IMR-90 (cell line): ENCODE data around the gene KAT6B. TPM values are rescaled to one million over a fixed set of nuclear protein-coding genes. Genes with fewer than 3 reads are reported as not detected.

Experiments
- ATAC-seq: fragments of 200-7000 bp; cut with Tn5 transposase; 2 replicates; pipeline ENCODE4 v1.9.1; 2020; ENCODE audit warnings: low read depth, mild to moderate bottlenecking, moderate library complexity
- BruUV-seq: library from RNA; stranded (reverse); fragments of 400-500 nt; replicated peaks from 2 replicates; lab custom pipeline; 2021; lab: Mats Ljungman, UMichigan
- CTCF ChIA-PET: fragments of 300-600 bp; formaldehyde crosslinking; extraction: SDS; loops from one replicate; lab custom pipeline; 2021; ENCODE audit warnings: antibody characterized with exemption; lab: Yijun Ruan, JAX
- POLR2A ChIA-PET: fragments of 300-600 bp; sonication (Branson Sonifier 250); formaldehyde crosslinking; loops from one replicate; lab custom pipeline; 2022; ENCODE audit warnings: antibody characterized with exemption; ENCODE audit not compliant: unreplicated experiment; lab: Charles Lee
- DNase-seq: peaks from one replicate; pipeline ENCODE4 v3.0.0; 2013
- H2AFZ ChIP-seq: replicated peaks from 2 replicates; pipeline ENCODE3; 2013; ENCODE audit warnings: low read length, mild to moderate bottlenecking; ENCODE audit not compliant: poor library complexity
- H2AK5ac ChIP-seq: 2 replicates; pipeline ENCODE4 v1.6.1; 2013; ENCODE audit warnings: low read depth, low read length, inconsistent platforms
- H2AK9ac ChIP-seq: replicated peaks from 2 replicates; pipeline ENCODE3; 2013; ENCODE audit warnings: mild to moderate bottlenecking, low read depth, low read length, moderate library complexity; ENCODE audit not compliant: poor library complexity
- H2BK120ac ChIP-seq: 2 replicates; pipeline ENCODE4 v1.6.1; 2013; ENCODE audit warnings: low read depth, low read length, inconsistent platforms
- H2BK15ac ChIP-seq: 3 replicates; pipeline ENCODE4 v1.6.1; 2013; ENCODE audit warnings: low read depth, low read length, inconsistent platforms
- H2BK20ac ChIP-seq: 2 replicates; pipeline ENCODE4 v1.6.1; 2013; ENCODE audit warnings: low read depth, mild to moderate bottlenecking, inconsistent platforms, low read length, moderate library complexity
- H2BK5ac ChIP-seq: 2 replicates; pipeline ENCODE4 v1.6.1; 2013; ENCODE audit warnings: mild to moderate bottlenecking, low read depth, low read length, inconsistent platforms; ENCODE audit not compliant: poor library complexity, severe bottlenecking
- H3K14ac ChIP-seq: replicated peaks from 2 replicates; pipeline ENCODE4 v1.6.1; 2013; ENCODE audit warnings: low read depth, low read length, inconsistent platforms
- H3K18ac ChIP-seq: 2 replicates; pipeline ENCODE4 v1.6.1; 2013; ENCODE audit warnings: low read depth, low read length, control low read depth
- H3K23ac ChIP-seq: 2 replicates; pipeline ENCODE4 v1.6.1; 2013; ENCODE audit warnings: low read depth, low read length, inconsistent platforms
- H3K27ac ChIP-seq: 2 replicates; pipeline ENCODE4 v1.5.1; 2013; ENCODE audit warnings: mild to moderate bottlenecking, control low read depth, low read length; ENCODE audit not compliant: insufficient read depth
- H3K27me3 ChIP-seq: 2 replicates; pipeline ENCODE4 v1.6.1; 2013; ENCODE audit warnings: low read length; ENCODE audit not compliant: control insufficient read depth, insufficient read depth
- H3K36me3 ChIP-seq: 2 replicates; pipeline ENCODE4 v1.6.1; 2013; ENCODE audit warnings: low read length, mixed read lengths; ENCODE audit not compliant: control insufficient read depth, insufficient read depth
- H3K4ac ChIP-seq: 2 replicates; pipeline ENCODE4 v1.6.1; 2013; ENCODE audit warnings: low read depth, low read length, inconsistent platforms
- H3K4me1 ChIP-seq: 2 replicates; pipeline ENCODE4 v1.6.1; 2013; ENCODE audit warnings: low read length, mixed read lengths; ENCODE audit not compliant: control insufficient read depth, insufficient read depth
- H3K4me2 ChIP-seq: 2 replicates; pipeline ENCODE4 v1.6.1; 2013; ENCODE audit warnings: low read depth, mild to moderate bottlenecking, control low read depth, low read length, moderate library complexity
- H3K4me3 ChIP-seq: 2 replicates; pipeline ENCODE4 v1.5.1; 2013; ENCODE audit warnings: low read depth, mild to moderate bottlenecking, control low read depth, low read length, moderate library complexity; ENCODE audit not compliant: insufficient read depth
- H3K56ac ChIP-seq: 2 replicates; pipeline ENCODE4 v1.6.1; 2013; ENCODE audit warnings: low read length, inconsistent platforms; ENCODE audit not compliant: insufficient read depth; ENCODE audit errors: extremely low read depth
- H3K79me1 ChIP-seq, 2 experiments: 2 replicates each; pipeline ENCODE4 v1.6.1; 2013; ENCODE audit warnings: low read length in 2 of 2, inconsistent platforms in 1 of 2, low read depth in 1 of 2
- H3K9ac ChIP-seq: 2 replicates; pipeline ENCODE4 v1.6.1; 2013; ENCODE audit warnings: low read depth, low read length, control low read depth
- H3K9me1 ChIP-seq: 2 replicates; pipeline ENCODE4 v1.6.1; 2013; ENCODE audit warnings: low read length, inconsistent platforms; ENCODE audit not compliant: insufficient read depth
- H3K9me3 ChIP-seq: 2 replicates; pipeline ENCODE4 v1.6.1; 2013; ENCODE audit warnings: low read length; ENCODE audit not compliant: control insufficient read depth, insufficient read depth
- H4K20me1 ChIP-seq: 2 replicates; pipeline ENCODE4 v1.6.1; 2013; ENCODE audit warnings: low read length, inconsistent platforms; ENCODE audit not compliant: insufficient read depth
- H4K5ac ChIP-seq: 2 replicates; pipeline ENCODE4 v1.6.1; 2013; ENCODE audit warnings: mild to moderate bottlenecking, low read depth, low read length, control low read depth
- H4K8ac ChIP-seq, 2 experiments: 2 replicates each; pipeline ENCODE4 v1.6.1; 2013; ENCODE audit warnings: low read depth in 2 of 2, low read length in 2 of 2, control low read depth in 1 of 2, inconsistent platforms in 1 of 2
- H4K91ac ChIP-seq: 2 replicates; pipeline ENCODE4 v1.6.1; 2013; ENCODE audit warnings: low read depth, low read length, inconsistent platforms; ENCODE audit not compliant: insufficient read depth
- SMC3 ChIP-seq: fragments of 150-350 bp; IDR thresholded peaks from 2 replicates; pipeline ENCODE4 v1.6.1; 2016; ENCODE audit warnings: low read depth, mild to moderate bottlenecking, antibody characterized with exemption, low read length, moderate library complexity
- WGBS, 2 experiments: methylation state at CpG; one replicate each; pipeline versions ENCODE4 v1.1.5 to v1.1.7; 2013; ENCODE audit warnings: missing lambda C conversion rate in 2 of 2; ENCODE audit not compliant: insufficient read length in 1 of 2; ENCODE audit errors: extremely low coverage in 2 of 2; 5-methylcytosine and 5-hydroxymethylcytosine counted together
- dilution Hi-C: fragments of 300-500 bp; cut with HindIII; formaldehyde crosslinking; loops from one replicate; pipeline ENCODE4 v1.14.3; 2018; ENCODE audit warnings: low sequenced_read_pairs; ENCODE audit not compliant: unreplicated experiment
- in situ Hi-C: fragments of 300-500 bp; cut with MboI; formaldehyde crosslinking; loops from 3 replicates; pipeline ENCODE4 v1.14.3; 2019; ENCODE audit warnings: low sequenced_read_pairs, inconsistent platforms, mixed read lengths
- intact Hi-C: fragments of 100-400 bp; cut with micrococcal nuclease; formaldehyde crosslinking; loops from 2 replicates; pipeline ENCODE4 v1.10.0; 2022
- polyA plus RNA-seq, 3 experiments: library from polyadenylated mRNA; depleted of rRNA; stranded (reverse); fragments of >200 nt; gene quantifications; 2 replicates each; pipeline ENCODE4 v1.2.3, GENCODE V29; 2012; ENCODE audit warnings: low replicate concordance in 1 of 3
- total RNA-seq: library from RNA; depleted of rRNA; stranded (reverse); fragments of >200 nt; gene quantifications from 2 replicates; pipeline ENCODE4 v1.2.3, GENCODE V29; 2012

KAT6B gene
- total and polyA plus RNA-seq, 2 of the 4 experiments (the other 2 are of a cell fraction) = 8.8 to 28.1 TPM

DNA sequence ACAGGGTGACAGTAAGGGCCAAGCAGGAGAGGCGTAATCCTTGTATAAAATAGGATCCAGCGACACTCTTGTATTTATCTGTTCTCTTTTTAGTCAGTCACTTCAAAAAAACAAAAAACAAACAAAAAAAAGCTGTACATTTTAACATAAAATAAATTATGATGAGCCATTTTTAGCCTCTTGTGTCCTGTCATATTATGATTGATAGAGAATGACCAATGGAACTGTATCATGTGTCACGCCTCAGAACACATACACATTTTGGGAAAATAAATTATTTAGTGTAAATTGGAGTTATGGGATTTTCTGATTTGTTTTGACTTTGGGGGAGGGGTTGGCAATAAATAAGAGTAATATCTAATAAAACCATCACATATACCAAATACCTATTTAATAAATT, 205.7 kb downstream of the KAT6B start:
- Histone ChIP-seq H2BK15ac (no peak overlapping the region), H3K9ac (no peak overlapping the region), H3K9me3 (no peaks in the 10 kb centered on the region), H2AK9ac (no peak overlapping the region), H4K5ac (no peak overlapping the region), H3K23ac (no peak overlapping the region), H3K36me3 (peaks cover 25% of the 10 kb centered on the region), H3K4me3 (no peak overlapping the region), H3K79me1 (peaks cover 7 to 18% of the 10 kb centered on the region in 2 experiments; a peak in 3 of 4 replicates), H2AFZ (no peak overlapping the region), H2BK120ac (no peak overlapping the region), H3K4me1 (peaks cover 3% of the 10 kb centered on the region; the same call in 1 of the 2 replicates), H2BK5ac (no peak overlapping the region), H2AK5ac (no peak overlapping the region), H3K56ac (no peak overlapping the region), H4K8ac (no peak overlapping the region), H4K91ac (no peak overlapping the region), H2BK20ac (no peak overlapping the region), H3K9me1 (peaks cover 12% of the 10 kb centered on the region), H3K4ac (no peak overlapping the region), H3K4me2 (no peak overlapping the region), H3K14ac (no peak overlapping the region), H3K18ac (no peak overlapping the region), H3K27me3 (no peaks in the 10 kb centered on the region), H4K20me1 (peaks cover 4% of the 10 kb centered on the region; the same call in 1 of the 2 replicates), H3K27ac (no peak overlapping the region)
- WGBS, 2 experiments = no CpG with 5 or more reads among the region's 3 CpGs
- no peak for TF ChIP-seq SMC3
- DNase-seq = no peak
- in situ Hi-C loops = no loop called here
- dilution Hi-C loops = no loop called here
- ChIA-PET CTCF (no interaction called here), POLR2A (no interaction called here)
- BruUV-seq = no TSS peak
- no peak for ATAC-seq
- intact Hi-C loops = no loop called here
